ENCODE results near the gene IPO4. TPM values are rescaled to one million over a fixed set of nuclear protein-coding genes. Genes with fewer than 3 reads are reported as not detected.

Gene IPO4
- total and polyA plus RNA-seq, 2 of the 13 experiments (the other 11 are each of a cell fraction or from before 2014, with no cell fraction given): 39.0 to 179 TPM

GRCh38 chr14:24160850-24161804 lies 27.5 kb downstream of the IPO4 start, which contains the start of gene IRF9 (continued):
- peak; percentile 94 for TF ChIP-seq ARID5B (CRISPR knock-in tag; IDR thresholded peaks at IDR 0.05)
- no peak for TF ChIP-seq ZBTB14 (CRISPR knock-in tag; IDR thresholded peaks at IDR 0.05)
- TF ChIP-seq ZNF784 (CRISPR knock-in tag; IDR thresholded peaks at IDR 0.05; ENCODE audit: borderline replicate concordance): peak; percentile 89
- peak; percentile 87; the same call in 1 of the 2 replicates for TF ChIP-seq DDIT3 (CRISPR knock-in tag; IDR thresholded peaks at IDR 0.05)
- peak; percentile 95; the same call in 1 of the 2 replicates for TF ChIP-seq ZNF569 (CRISPR knock-in tag; IDR thresholded peaks at IDR 0.05; ENCODE audit: borderline replicate concordance)
- TF ChIP-seq ZSCAN5A (CRISPR knock-in tag; IDR thresholded peaks at IDR 0.05; ENCODE audit: borderline replicate concordance): peak; percentile 95
- TF ChIP-seq ZNF574 (CRISPR knock-in tag; IDR thresholded peaks at IDR 0.05): peak; percentile 96
- TF ChIP-seq ZNF572 (CRISPR knock-in tag; IDR thresholded peaks at IDR 0.05): peak; percentile 53; the same call in 1 of the 2 replicates
- 0 out of 2 replicates have a peak, but pooled peaks have one; percentile 25 for TF ChIP-seq ISX (CRISPR knock-in tag; conservative IDR thresholded peaks at IDR 0.05)
- TF ChIP-seq ZNF350 (CRISPR knock-in tag; IDR thresholded peaks at IDR 0.05; ENCODE audit: borderline replicate concordance, low read depth): peak; percentile 100
- peak; percentile 87 for TF ChIP-seq FOXO1 (CRISPR knock-in tag; IDR thresholded peaks at IDR 0.05)
- TF ChIP-seq MAZ (IDR thresholded peaks at IDR 0.05; ENCODE audit: borderline replicate concordance, low read depth, low read length): peak; percentile 91
- TF ChIP-seq MAZ (CRISPR knock-in tag; IDR thresholded peaks at IDR 0.05; ENCODE audit: low read depth): peak; percentile 99
- TF ChIP-seq KDM5B (CRISPR knock-in tag; IDR thresholded peaks at IDR 0.05; ENCODE audit: borderline replicate concordance): peak; percentile 97

All from HepG2 (cell line).